ENCODE data around the gene IL10RA.

IL10RA gene

GRCh38 chr11:118007563-118008270 lies 21.5 kb downstream of the IL10RA start:
- DNase-seq (ENCODE audit: low spot score) = peak; percentile 80

DNA sequence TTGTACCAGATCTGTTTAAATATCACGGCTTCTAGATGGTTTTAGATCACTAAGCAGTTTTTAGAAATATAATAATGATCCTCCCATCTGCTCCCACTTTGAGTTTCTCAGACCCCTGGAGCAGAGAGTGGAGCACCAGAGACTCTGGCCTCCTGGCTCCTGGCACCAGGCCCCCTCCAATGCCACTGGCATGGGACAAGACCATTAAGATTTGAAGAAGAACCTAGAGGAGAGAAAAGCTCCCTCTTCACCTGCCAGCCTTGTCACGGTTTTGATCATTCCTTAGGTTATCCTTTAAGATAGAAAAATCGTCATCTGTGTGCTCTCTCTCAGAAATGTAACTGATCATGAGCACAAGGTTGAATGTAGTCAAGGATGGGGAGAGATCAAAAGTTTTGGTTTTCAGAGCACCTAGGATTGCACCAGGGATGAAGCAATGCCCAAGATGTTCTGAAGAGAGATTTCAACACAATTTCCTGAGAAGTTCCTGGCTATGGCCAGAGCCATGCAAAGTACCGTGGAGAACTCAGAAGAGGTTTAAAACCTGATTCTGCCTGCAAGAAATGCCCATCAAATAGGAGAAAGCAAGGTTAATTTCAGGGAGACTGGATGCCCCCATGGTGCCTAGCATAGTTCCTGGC lies 22.2 kb downstream of the IL10RA start:
- DNase-seq (ENCODE audit: low spot score) = no peak

GRCh38 chr11:118009864-118010737 lies 23.9 kb downstream of the IL10RA start:
- DNase-seq (ENCODE audit: low spot score) = no peak

DNA sequence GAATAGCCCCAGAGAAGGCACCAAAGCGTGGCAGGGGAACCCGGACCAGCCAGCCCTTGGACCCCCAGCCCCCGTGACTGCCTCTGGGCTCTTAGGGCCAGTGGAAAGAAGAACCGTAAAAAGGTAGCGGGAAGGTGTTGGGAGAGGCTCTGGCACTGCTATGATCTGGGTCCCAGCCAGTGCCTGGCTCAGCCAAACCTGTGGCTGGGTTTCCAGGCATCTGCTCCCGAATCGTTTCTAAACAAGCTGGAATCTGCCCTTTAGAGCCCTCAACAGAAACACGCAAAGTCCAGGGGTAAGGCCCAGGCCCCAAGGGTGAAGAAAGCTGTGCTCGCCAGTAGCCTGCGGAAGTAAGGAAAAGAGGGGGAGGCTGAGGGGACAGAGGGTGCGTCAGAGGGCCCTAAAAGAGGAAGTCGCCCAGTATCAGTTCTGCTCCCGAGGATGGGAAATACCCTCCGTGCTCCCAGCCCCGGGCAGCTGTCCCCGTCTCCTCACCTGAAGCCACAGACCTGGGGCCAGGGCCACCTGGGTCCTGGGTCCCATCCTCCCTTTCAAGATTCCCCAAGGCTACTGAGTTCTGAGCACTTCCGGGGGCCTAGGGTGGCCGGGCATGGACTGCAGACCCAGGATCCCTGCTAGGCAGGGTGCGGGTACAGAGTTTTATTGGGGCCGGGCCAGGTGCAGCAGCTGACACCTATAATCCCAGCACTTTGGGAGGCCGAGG lies 24.7 kb downstream of the IL10RA start:
- DNase-seq (ENCODE audit: low spot score) = peak; percentile 23

DNA sequence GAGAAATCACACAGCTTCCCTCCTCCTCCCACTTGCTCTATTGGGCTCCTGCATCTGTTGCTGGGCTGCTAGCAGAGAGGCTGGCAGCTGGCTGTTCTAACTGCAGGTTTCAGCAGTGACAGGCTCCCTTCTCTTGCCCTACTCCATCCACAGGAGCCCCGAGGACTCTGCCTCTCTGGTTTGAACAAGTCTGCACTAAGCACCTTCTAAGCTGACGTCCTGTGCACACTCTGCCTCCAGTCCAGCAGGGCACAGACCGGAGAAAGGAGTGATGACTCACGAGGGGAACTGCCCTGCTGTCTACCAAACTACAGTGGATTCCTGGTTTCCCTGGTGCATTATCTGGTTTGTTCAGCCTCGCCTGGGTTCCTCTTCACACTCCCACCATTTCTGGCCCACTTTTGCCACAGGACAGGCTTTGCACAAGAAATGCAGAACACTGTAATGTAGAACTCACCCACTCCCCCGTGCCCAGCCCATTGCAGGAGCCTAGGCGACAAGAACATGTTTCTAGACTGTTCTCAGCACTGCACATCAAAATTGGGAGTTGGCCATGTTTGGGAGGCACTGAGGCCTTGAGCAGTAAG lies 26.0 kb downstream of the IL10RA start:
- peak; percentile 59 for DNase-seq (ENCODE audit: low spot score)

GRCh38 chr11:118014022-118014421 lies 27.8 kb downstream of the IL10RA start:
- DNase-seq (ENCODE audit: low spot score) = no peak

DNA sequence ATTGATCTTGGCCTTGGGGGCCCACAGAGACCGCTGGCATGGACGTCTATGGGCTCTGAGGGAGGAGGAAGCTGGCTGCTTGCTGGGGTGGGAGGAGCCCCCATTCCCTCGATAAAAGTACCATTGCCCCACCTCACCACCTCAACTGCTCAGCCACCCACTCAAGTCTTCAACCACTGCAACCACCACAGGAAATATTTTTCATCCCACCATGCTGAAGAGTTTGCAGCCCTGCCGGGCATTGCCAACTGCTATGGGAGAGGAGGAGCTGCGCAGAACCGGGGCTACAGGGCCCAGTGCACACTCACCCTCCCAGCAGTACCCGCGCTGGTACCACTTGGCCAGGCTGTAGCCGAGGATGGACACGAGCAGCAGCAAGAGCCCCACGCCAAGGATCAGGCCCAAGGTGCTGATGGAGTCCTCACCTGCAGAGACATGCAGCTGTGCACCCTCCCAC lies 29.2 kb downstream of the IL10RA start:
- peak; percentile 38 for DNase-seq (ENCODE audit: low spot score)

DNA sequence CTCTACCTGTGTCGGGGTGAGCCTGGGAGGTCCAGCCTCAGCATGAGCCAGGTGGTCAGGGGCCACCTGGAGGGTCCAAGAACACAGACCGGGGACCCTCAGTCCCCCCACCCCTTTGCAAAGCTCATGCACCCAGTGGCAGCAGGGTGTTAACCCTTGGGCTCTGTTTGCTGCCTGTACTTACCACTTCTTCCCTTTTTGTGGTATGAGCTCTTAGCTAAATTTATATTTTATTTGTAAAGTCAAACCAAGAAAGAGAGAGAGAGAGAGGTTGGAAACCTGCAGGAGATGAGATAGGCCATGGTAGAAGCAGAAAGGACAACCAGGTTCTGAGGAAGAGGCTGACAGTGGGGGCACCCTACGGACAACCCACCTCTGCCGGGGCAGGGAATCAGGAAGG lies 29.9 kb downstream of the IL10RA start:
- no peak for DNase-seq (ENCODE audit: low spot score)

DNA sequence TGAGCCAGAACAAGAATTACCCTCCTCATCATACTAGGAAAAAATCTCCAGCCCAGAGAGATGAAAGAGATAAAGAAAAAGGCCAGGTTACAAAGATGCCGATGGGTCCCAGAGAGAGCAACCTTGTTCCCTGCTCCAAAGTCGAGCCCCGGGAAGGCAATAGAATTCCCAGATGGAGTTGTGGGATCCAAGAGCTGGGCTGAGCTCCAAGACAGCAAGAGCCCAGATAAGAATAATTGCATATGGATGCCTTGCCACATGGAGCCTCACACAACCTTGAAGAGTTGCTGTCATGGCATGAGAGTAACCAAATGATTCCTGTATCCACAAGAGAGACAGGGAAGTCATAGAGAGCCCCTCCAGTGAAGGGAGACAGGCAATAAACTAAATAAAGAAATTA lies 30.9 kb downstream of the IL10RA start:
- no peak for DNase-seq (ENCODE audit: low spot score)

GRCh38 chr11:118017631-118018315 lies 31.6 kb downstream of the IL10RA start:
- no peak for DNase-seq (ENCODE audit: low spot score)

- DNase-seq (ENCODE audit: low spot score) = no peak
Observed at GRCh38 chr11:118018401-118018800, 32.2 kb downstream of the IL10RA start.

DNA sequence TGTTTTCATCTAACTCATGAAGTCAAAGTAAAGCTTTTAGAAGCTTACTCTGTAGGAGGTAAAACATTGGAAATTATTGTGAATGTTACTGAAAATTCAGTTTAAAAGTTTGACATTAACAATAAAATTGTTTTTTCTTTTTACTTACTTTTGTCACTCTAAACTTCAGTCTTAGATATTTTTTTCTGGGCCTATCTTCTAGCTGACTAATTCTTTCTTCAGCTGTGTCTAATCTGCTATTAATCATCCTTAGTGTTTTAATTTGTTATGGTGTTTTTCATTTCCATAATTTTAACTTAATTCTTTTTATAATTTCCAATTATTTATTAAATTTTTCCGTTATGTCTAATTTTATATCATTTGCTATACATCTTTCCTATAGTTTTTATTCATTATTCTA lies 35.0 kb downstream of the IL10RA start:
- no peak for DNase-seq (ENCODE audit: low spot score)

GRCh38 chr11:118027694-118028093 lies 41.5 kb downstream of the IL10RA start:
- no peak for DNase-seq (ENCODE audit: low spot score)

- DNase-seq (ENCODE audit: low spot score) = no peak
Observed at GRCh38 chr11:118028626-118029025, 42.4 kb downstream of the IL10RA start.

DNA sequence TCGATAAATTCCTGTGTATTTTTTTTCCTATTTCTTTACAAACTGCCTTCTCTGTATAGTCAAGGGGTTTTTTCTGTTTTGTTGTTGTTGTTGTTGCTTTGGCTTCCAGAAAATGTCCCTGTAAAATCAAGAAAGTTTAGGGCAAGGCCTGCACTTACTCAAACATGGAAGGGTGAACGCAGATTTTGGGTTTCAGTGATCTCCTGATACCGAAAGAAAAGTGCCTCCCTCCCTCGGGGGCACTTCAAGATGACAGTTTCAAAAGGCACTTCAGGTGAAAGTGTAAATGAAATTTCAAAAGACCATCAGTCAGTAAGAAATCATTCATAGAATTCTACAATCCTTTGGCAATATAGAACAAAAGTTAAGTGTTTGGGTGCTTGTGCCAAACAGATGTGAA lies 47.2 kb downstream of the IL10RA start:
- no peak for DNase-seq (ENCODE audit: low spot score)

DNA sequence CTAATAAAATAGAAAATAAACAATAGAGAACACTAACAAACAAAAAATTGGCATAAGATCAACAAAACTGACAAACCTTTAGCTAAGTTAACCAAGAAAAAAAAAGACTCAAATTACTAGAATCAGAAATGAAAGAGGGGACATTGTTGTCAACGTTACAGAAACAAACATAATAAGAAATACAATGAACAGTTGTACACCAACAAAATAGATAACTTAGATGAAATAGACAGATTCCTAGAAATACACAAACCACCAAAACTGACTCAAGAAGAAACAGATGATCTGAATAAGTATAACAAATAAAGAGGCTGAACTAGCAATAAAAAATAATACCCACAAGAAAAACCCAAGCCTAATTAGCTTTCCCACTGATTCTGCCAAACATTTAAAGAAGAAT lies 55.9 kb downstream of the IL10RA start:
- DNase-seq (ENCODE audit: low spot score) = peak; percentile 64

DNA sequence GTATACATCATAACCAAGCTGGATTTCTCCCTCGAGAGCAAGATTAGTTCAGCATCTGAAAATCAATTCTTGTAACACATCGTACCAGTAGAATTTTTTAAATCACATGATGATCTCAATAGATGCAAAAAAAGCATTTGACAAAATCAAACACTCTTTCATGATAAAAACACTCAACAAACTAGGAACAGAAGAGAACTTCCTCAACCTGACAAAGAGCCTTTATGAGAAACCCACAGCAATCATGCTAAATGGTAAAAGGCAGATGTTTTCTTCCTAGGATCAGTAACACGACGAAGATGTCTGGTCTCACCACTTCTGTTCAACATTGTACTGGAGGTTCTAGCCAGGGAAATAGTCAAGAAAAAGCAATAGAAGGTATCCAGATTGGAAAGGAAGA lies 56.6 kb downstream of the IL10RA start:
- DNase-seq (ENCODE audit: low spot score) = peak; percentile 38

DNA sequence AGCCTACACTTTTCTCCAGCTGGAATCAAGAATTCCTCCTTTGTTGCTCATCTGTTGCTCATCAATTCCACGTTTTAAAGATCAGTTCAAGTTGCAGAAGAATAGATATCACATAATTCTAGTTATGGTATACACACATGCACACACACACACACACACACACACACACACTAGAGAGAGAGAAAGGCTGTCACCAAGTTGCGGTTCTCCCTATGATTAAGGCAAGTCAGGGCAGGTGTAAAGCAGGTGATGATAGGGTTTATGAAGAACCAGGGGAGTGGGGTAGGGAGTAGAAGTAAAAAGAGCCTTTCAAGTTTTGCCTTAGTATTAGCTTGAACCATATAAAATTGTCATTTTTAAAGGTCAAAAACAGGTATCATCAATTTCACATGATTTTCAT lies 59.0 kb downstream of the IL10RA start:
- peak; percentile 61 for DNase-seq (ENCODE audit: low spot score)

- DNase-seq (ENCODE audit: low spot score) = peak; percentile 80
Observed at GRCh38 chr11:118046051-118046963, 60.1 kb downstream of the IL10RA start.

Measured in CD4-positive, alpha-beta T cell treated with Interleukin-2 at 100 ng/mL for 4 hours (primary cell).